ENCODE measurements around the gene AGTPBP1.
"Not testable (repeated sequence)": the region's sequence is repeated elsewhere in the genome, so short reads cannot be mapped to it uniquely, and the experiment has no call there.

DNA sequence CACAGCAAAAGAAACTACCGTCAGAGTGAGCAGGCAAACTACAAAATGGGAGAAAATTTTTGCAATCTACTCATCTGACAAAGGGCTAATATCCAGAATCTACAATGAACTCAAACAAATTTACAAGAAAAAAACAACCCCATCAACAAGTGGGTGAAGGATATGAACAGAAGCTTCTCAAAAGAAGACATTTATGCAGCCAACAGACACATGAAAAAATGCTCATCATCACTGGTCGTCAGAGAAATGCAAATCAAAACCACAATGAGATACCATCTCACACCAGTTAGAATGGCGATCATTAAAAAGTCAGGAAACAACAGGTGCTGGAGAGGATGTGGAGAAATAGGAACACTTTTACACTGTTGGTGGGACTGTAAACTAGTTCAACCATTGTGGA is 20.0 kb upstream of the AGTPBP1 start:
- not testable (repeated sequence) for TF ChIP-seq POLR2A (IDR thresholded peaks at IDR 0.05; ENCODE audit: low read depth, low read length); TAF1 (IDR thresholded peaks at IDR 0.05; ENCODE audit: borderline replicate concordance, low read depth, low read length)

Measured in GM12892 (cell line).